GM12801 (cell line): Measurements from ENCODE around the gene RTN4RL1.

ENCODE experiments used
- CTCF ChIP-seq: IDR thresholded peaks from one replicate; pipeline ENCODE4 v1.5.1; 2011; ENCODE audit warnings: control low read depth; ENCODE audit not compliant: insufficient read length; ENCODE audit errors: extremely low read depth

Gene RTN4RL1

GRCh38 chr17:1945621-1946020, 79.5 kb downstream of the RTN4RL1 start:
- TF ChIP-seq CTCF, result no peak

- no peak for TF ChIP-seq CTCF
Observed at GRCh38 chr17:1943436-1943831, 81.7 kb downstream of the RTN4RL1 start.

GRCh38 chr17:1942666-1943435, 82.3 kb downstream of the RTN4RL1 start:
- TF ChIP-seq CTCF, result no peak

- TF ChIP-seq CTCF, result no peak
Observed at GRCh38 chr17:1942066-1942365, 83.1 kb downstream of the RTN4RL1 start.

- TF ChIP-seq CTCF, result no peak
Observed at GRCh38 chr17:1941272-1942065, 83.7 kb downstream of the RTN4RL1 start.

GRCh38 chr17:1940810-1941185, 84.3 kb downstream of the RTN4RL1 start:
- TF ChIP-seq CTCF, result no peak

- no peak for TF ChIP-seq CTCF
Observed at GRCh38 chr17:1939981-1940809, 84.9 kb downstream of the RTN4RL1 start.
